K562 (cell line): ENCODE results near the gene IL10.

ENCODE experiments used
- FOSL1 ChIP-seq: fragments of 200-800 bp; sonication (Bioruptor generic); conservative IDR thresholded peaks from 2 replicates; pipeline ENCODE4 v1.6.1; 2016; ENCODE audit warnings: missing genetic modification characterization, missing compliant biosample characterization
- NFIC ChIP-seq: fragments of 450-650 bp; IDR thresholded peaks from 2 replicates; pipeline ENCODE4 v1.6.1; 2017; ENCODE audit warnings: mild to moderate bottlenecking, inconsistent platforms
- TF ChIP-seq, protein P1 (sequence below), 2 experiments: fragments of 450-650 bp in 1 of 2; sonication (generic) in 1 of 2; formaldehyde crosslinking in 1 of 2; IDR thresholded peaks in 1 of 2; conservative IDR thresholded peaks in 1 of 2; 2 replicates each; pipeline versions ENCODE4 v1.6.1 to v1.8.1; 2016 to 2023; ENCODE audit warnings: mild to moderate bottlenecking in 2 of 2, moderate library complexity in 2 of 2, inconsistent platforms in 1 of 2, missing genetic modification reagents in 1 of 2

DNA sequence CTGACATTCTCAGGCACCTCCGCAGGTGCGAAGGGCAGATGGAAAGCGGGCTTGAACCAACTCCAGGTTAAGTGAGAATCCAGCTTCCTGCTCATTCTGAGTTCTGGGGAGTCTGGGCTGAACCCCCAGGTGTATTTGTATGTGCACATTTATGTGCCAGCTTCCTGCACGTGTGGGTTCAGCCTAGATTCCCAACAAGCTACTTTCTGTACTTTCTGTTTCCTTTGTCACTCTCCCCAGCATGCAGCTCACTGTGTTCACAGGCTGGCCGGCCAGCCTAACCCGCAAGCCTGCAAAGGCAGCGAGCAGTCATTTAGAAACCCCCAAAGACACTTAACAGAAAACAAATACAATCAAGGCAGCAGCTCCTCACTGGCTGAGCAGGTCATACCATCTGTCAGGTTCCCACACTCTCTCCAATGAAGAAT lies 3.0 kb downstream of the IL10 start:
- TF ChIP-seq FOSL1 (tag), result no peak
- no peak for TF ChIP-seq NFIC
- TF ChIP-seq, protein P1, sequence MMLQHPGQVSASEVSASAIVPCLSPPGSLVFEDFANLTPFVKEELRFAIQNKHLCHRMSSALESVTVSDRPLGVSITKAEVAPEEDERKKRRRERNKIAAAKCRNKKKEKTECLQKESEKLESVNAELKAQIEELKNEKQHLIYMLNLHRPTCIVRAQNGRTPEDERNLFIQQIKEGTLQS (IDR thresholded peaks at IDR 0.05), result no peak
- TF ChIP-seq, protein P1 (CRISPR knock-in tag; conservative IDR thresholded peaks at IDR 0.05), result no peak
